Thyroid gland (tissue), 4 donors: Measurements from ENCODE around the gene RUNDC1.

Experiments used
- CTCF ChIP-seq, 6 experiments: fragments of 200-600 bp in 3 of 6; fragments of 450-650 bp in 3 of 6; sonication (generic) in 3 of 6; IDR thresholded peaks; one replicate each; pipeline ENCODE4 v1.5.1; 2016 to 2019; ENCODE audit warnings: antibody characterized with exemption in 6 of 6, mild to moderate bottlenecking in 2 of 6, inconsistent platforms in 1 of 6, moderate library complexity in 1 of 6
- POLR2A ChIP-seq, 2 donors: fragments of 450-650 bp; IDR thresholded peaks; one replicate each; pipeline ENCODE4 v1.6.1; 2017; ENCODE audit warnings: antibody characterized with exemption in 2 of 2, mild to moderate bottlenecking in 2 of 2, moderate library complexity in 1 of 2

- no peak for TF ChIP-seq CTCF (IDR thresholded peaks at IDR 0.05)
- TF ChIP-seq POLR2A (IDR thresholded peaks at IDR 0.05), result no peak
These were observed 4.9 kb downstream of the RUNDC1 start for GRCh38 chr17:42985225-42985624.
